ENCODE measurements around the gene KNDC1.
"Not testable (repeated sequence)": the region's sequence is repeated elsewhere in the genome, so short reads cannot be mapped to it uniquely, and the experiment has no call there.

DNA sequence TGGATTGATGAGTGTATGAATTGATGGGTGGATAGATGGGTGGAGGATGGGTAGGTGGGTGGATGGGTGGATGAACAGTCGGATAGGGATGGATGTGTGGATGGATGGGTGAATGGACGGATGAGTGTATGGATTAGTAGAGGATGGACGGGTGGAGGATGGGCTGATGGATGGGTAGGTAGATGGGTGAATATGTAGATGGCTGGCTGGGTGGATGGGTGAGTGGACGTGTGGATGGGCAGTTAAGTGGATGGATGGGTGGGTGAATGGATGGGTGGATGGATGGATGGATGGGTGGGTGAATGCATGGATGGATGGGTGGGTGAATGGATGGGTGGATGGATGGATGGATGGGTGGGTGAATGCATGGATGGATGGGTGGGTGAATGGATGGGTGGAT, 15.6 kb downstream of the KNDC1 start:
- not testable (repeated sequence) for TF ChIP-seq CTCF (IDR thresholded peaks at IDR 0.05; ENCODE audit: insufficient read depth, low read length); POLR2AphosphoS5 (IDR thresholded peaks at IDR 0.05; ENCODE audit: low read depth)
- TF ChIP-seq, protein P1, sequence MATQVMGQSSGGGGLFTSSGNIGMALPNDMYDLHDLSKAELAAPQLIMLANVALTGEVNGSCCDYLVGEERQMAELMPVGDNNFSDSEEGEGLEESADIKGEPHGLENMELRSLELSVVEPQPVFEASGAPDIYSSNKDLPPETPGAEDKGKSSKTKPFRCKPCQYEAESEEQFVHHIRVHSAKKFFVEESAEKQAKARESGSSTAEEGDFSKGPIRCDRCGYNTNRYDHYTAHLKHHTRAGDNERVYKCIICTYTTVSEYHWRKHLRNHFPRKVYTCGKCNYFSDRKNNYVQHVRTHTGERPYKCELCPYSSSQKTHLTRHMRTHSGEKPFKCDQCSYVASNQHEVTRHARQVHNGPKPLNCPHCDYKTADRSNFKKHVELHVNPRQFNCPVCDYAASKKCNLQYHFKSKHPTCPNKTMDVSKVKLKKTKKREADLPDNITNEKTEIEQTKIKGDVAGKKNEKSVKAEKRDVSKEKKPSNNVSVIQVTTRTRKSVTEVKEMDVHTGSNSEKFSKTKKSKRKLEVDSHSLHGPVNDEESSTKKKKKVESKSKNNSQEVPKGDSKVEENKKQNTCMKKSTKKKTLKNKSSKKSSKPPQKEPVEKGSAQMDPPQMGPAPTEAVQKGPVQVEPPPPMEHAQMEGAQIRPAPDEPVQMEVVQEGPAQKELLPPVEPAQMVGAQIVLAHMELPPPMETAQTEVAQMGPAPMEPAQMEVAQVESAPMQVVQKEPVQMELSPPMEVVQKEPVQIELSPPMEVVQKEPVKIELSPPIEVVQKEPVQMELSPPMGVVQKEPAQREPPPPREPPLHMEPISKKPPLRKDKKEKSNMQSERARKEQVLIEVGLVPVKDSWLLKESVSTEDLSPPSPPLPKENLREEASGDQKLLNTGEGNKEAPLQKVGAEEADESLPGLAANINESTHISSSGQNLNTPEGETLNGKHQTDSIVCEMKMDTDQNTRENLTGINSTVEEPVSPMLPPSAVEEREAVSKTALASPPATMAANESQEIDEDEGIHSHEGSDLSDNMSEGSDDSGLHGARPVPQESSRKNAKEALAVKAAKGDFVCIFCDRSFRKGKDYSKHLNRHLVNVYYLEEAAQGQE (IDR thresholded peaks at IDR 0.05; ENCODE audit: insufficient replicate concordance, low read depth): not testable (repeated sequence)
